GM12878 (cell line): ENCODE data around the gene ACTR5. TPM values are rescaled to one million over a fixed set of nuclear protein-coding genes. Genes with fewer than 3 reads are reported as not detected.

ENCODE experiments used
- ATAC-seq: fragments of 200-7000 bp; cut with Tn5 transposase; 3 replicates; pipeline ENCODE4 v1.9.1; 2020; ENCODE audit warnings: mild to moderate bottlenecking, moderate library complexity
- BruUV-seq: library from RNA; stranded (reverse); fragments of 400-500 nt; replicated peaks from 2 replicates; lab custom pipeline; 2021; lab: Mats Ljungman, UMichigan
- CTCF ChIA-PET: fragments of 300-600 bp; sonication (Branson Sonifier 250); formaldehyde crosslinking; extraction: SDS; loops from one replicate; lab custom pipeline; 2021; ENCODE audit warnings: inconsistent platforms; lab: Yijun Ruan, JAX
- POLR2A ChIA-PET: fragments of 350-600 bp; formaldehyde crosslinking; extraction: SDS; loops from one replicate; lab custom pipeline; 2021; ENCODE audit warnings: inconsistent platforms; lab: Charles Lee
- RAD21 ChIA-PET: fragments of 300-600 bp; sonication (Branson Sonifier 250); formaldehyde crosslinking; loops from one replicate; lab custom pipeline; 2023; ENCODE audit warnings: antibody characterized with exemption; ENCODE audit not compliant: unreplicated experiment; lab: Charles Lee
- SMC1A ChIA-PET: fragments of 300-600 bp; sonication (Branson Sonifier 250); formaldehyde crosslinking; loops from one replicate; lab custom pipeline; 2023; ENCODE audit not compliant: unreplicated experiment, uncharacterized antibody; lab: Charles Lee
- DNase-seq: peaks from one replicate; pipeline ENCODE4 v3.0.0-alpha.2; 2011; ENCODE audit warnings: low read depth, low spot score
- FAIRE-seq: peaks from 3 replicates; lab custom pipeline; 2011; peaks lifted over from hg19 to GRCh38; lab: Jason Lieb, UNC
- H2AFZ ChIP-seq: 2 replicates; pipeline ENCODE4 v1.6.0; 2011; ENCODE audit warnings: low read depth, low read length, control low read depth; ENCODE audit not compliant: control insufficient read depth
- H3K27ac ChIP-seq: 2 replicates; pipeline ENCODE4 v1.5.1; 2011; ENCODE audit warnings: control low read depth; ENCODE audit not compliant: control insufficient read depth, insufficient read depth
- H3K27me3 ChIP-seq, 2 experiments: replicated peaks in 1 of 2; 2 replicates each; pipeline versions ENCODE4 v1.6.0 to v1.6.1; 2011; ENCODE audit warnings: low read length in 1 of 2; ENCODE audit not compliant: control insufficient read depth in 2 of 2, insufficient read depth in 2 of 2
- H3K36me3 ChIP-seq, 2 experiments: 2 replicates each; pipeline ENCODE4 v1.5.1; 2011; ENCODE audit warnings: low read length in 1 of 2; ENCODE audit not compliant: control insufficient read depth in 2 of 2, insufficient read depth in 2 of 2
- H3K4me1 ChIP-seq: 2 replicates; pipeline ENCODE4 v1.6.1; 2011; ENCODE audit warnings: mild to moderate bottlenecking, low read length, moderate library complexity, mixed read lengths; ENCODE audit not compliant: control insufficient read depth, insufficient read depth
- H3K4me2 ChIP-seq: 2 replicates; pipeline ENCODE4 v1.6.0; 2011; ENCODE audit warnings: control low read depth; ENCODE audit not compliant: control insufficient read depth, insufficient read depth
- H3K4me3 ChIP-seq: fragments of 200-600 bp; sonication (generic); 2 replicates; pipeline ENCODE4 v1.5.1; 2016
- H3K79me2 ChIP-seq: 2 replicates; pipeline ENCODE4 v1.6.0; 2011; ENCODE audit warnings: low read length; ENCODE audit not compliant: control insufficient read depth, insufficient read depth
- H3K9ac ChIP-seq: 2 replicates; pipeline ENCODE4 v1.8.0; 2011; ENCODE audit warnings: low read length, control low read depth, mixed read lengths; ENCODE audit not compliant: control insufficient read depth, insufficient read depth
- H3K9me3 ChIP-seq: replicated peaks from 3 replicates; pipeline ENCODE4 v1.5.1; 2011; ENCODE audit warnings: mild to moderate bottlenecking, low read length; ENCODE audit not compliant: control insufficient read depth, insufficient read depth
- H4K20me1 ChIP-seq: 2 replicates; pipeline ENCODE4 v1.6.0; 2011; ENCODE audit not compliant: control insufficient read depth, insufficient read depth
- CHD1 ChIP-seq: IDR thresholded peaks from 2 replicates; pipeline ENCODE4 v1.6.1; 2012; ENCODE audit warnings: low read depth, low read length, improper control_type of control experiment
- CREB1 ChIP-seq: IDR thresholded peaks from 2 replicates; pipeline ENCODE4 v1.6.1; 2012; ENCODE audit warnings: low read depth, mild to moderate bottlenecking, inconsistent platforms
- EZH2 ChIP-seq: IDR thresholded peaks from 2 replicates; pipeline ENCODE4 v1.6.1; 2012; ENCODE audit warnings: low read depth, mild to moderate bottlenecking, control low read depth, inconsistent platforms, low read length, borderline replicate concordance; ENCODE audit not compliant: control insufficient read depth
- HCFC1 ChIP-seq: fragments of 150-350 bp; IDR thresholded peaks from 2 replicates; pipeline ENCODE4 v1.6.1; 2014; ENCODE audit warnings: low read length
- MEF2B ChIP-seq: fragments of 450-650 bp; IDR thresholded peaks from 2 replicates; pipeline ENCODE4 v1.6.1; 2018; ENCODE audit warnings: mild to moderate bottlenecking, moderate library complexity; ENCODE audit not compliant: partially characterized antibody, poor library complexity, severe bottlenecking
- PBX3 ChIP-seq: IDR thresholded peaks from 2 replicates; pipeline ENCODE4 v1.6.1; 2011; ENCODE audit warnings: mild to moderate bottlenecking, low read depth, low read length, moderate library complexity; ENCODE audit not compliant: insufficient replicate concordance
- POU2F2 ChIP-seq: IDR thresholded peaks from 3 replicates; pipeline ENCODE4 v1.6.1; 2011; ENCODE audit warnings: low read depth, mild to moderate bottlenecking, low read length, borderline replicate concordance
- SUZ12 ChIP-seq: fragments of 200-600 bp; sonication (generic); IDR thresholded peaks from one replicate; pipeline ENCODE4 v1.6.1; 2018; ENCODE audit warnings: antibody characterized with exemption, mild to moderate bottlenecking; ENCODE audit not compliant: unreplicated experiment
- YBX1 ChIP-seq: fragments of 450-650 bp; IDR thresholded peaks from 2 replicates; pipeline ENCODE4 v1.6.1; 2016; ENCODE audit warnings: antibody characterized with exemption
- WGBS: methylation state at CpG from one replicate; pipeline ENCODE4 v1.1.6; 2016; ENCODE audit warnings: low lambda C conversion rate; ENCODE audit not compliant: insufficient replicate concordance, insufficient coverage; ENCODE audit errors: missing lambda C conversion rate; 5-methylcytosine and 5-hydroxymethylcytosine counted together
- in situ Hi-C: fragments of 300-500 bp; cut with MboI; formaldehyde crosslinking; loops from 9 replicates; pipeline ENCODE4 v1.14.3; 2018; ENCODE audit warnings: mixed read lengths
- intact Hi-C: fragments of 100-400 bp; cut with micrococcal nuclease; formaldehyde crosslinking; loops from one replicate; pipeline ENCODE4 v1.14.2; 2022; ENCODE audit not compliant: unreplicated experiment
- polyA plus RNA-seq, 11 experiments: library from polyadenylated mRNA; depleted of rRNA in 4 of 11; unstranded in 6 of 11; stranded (reverse) in 5 of 11; fragments of >200 nt; fragmentation: Nextera tagmentation in 4 of 11; fragmentation: Illumina TruSeq in 1 of 11; extraction: Ambion mirVana in 4 of 11; extraction: Trizol in 1 of 11; gene quantifications; 1 replicate in 1 of 11; 2 replicates in 10 of 11; pipeline versions ENCODE4 v1.2.1 to v1.2.3, GENCODE V29; 2011 to 2016; ENCODE audit warnings: inconsistent platforms in 2 of 11, missing spikeins in 2 of 11, low read depth in 1 of 11
- total RNA-seq, 4 experiments: library from RNA; depleted of rRNA in 3 of 4; stranded (reverse); fragments of >200 nt in 3 of 4; fragmentation: Illumina TruSeq in 1 of 4; extraction: Trizol in 1 of 4; gene quantifications; 2 replicates each; pipeline versions ENCODE4 v1.2.1 to v1.2.3, GENCODE V29; 2013 to 2021
- TF ChIP-seq, protein P1 (sequence below): fragments of 150-350 bp; IDR thresholded peaks from 2 replicates; pipeline ENCODE4 v1.6.1; 2014; ENCODE audit warnings: mild to moderate bottlenecking, low read depth, low read length

The ACTR5 gene
- total and polyA plus RNA-seq, 10 of the 15 experiments (the other 5 are each of a cell fraction or from before 2014, with no cell fraction given), result 0.52 to 14.7 (median 8.8) TPM

DNA sequence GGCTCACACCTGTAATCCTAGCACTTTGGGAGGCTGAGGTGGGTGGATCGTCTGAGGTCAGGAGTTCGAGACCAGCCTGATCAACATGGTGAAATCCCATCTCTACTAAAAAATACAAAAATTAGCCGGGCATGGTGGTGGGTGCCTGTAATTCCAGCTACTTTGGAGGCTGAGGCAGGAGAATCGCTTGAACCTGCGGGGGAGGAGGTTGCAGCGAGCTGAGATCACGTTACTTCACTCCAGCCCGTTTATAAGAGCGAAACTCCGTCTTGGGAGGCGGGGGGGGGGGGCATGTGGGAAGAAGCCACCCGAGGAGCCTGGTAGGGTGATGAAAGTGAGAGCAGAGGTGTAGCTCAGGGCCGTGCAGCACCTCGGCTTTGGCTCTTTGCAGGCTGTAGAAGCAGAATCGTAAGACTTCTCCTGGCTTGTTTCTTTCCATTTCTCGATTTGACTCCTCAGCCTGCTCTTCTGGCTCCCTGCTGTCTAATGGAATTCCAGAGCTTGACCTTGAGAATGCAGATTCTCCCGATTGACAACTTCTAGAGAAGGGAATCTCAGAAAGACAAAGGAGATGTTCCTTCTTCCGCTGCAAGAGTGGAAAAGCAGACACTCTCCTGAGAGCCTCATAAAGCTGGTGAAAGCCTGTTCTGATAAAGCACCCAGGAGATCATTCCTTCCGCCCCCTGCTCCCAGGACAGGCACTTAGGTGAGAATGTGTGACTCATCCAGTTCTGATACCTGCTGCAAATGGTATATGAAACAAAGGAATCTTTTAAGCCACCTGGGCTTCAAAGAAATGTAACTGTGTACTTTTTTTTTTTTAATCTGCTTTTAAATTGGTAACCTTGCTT lies 31.2 kb downstream of the ACTR5 start:
- no peak for FAIRE-seq
- no peak overlapping the region for H3K4me2 ChIP-seq
- ATAC-seq, result no peak
- TF ChIP-seq PBX3, result no peak
- TF ChIP-seq CREB1, result no peak
- TF ChIP-seq POU2F2, result no peak
- TF ChIP-seq, all 136 proteins: peak for 0
- in situ Hi-C loops (no loop called here), intact Hi-C loops (no loop called here)
- Histone ChIP-seq H3K79me2 (no peaks in the 10 kb centered on the region), H3K36me3 (peaks cover 0 to 2% of the 10 kb centered on the region in 2 experiments; a peak in 3 of 4 replicates), H3K27ac (no peak overlapping the region), H2AFZ (no peak overlapping the region), H4K20me1 (no peaks in the 10 kb centered on the region), H3K9me3 (no peaks in the 10 kb centered on the region), H3K4me1 (no peaks in the 10 kb centered on the region), H3K4me3 (no peak overlapping the region), H3K9ac (no peak overlapping the region), H3K27me3 (no peaks in the 10 kb centered on the region)
- ChIA-PET POLR2A (interaction anchor here (1.1 kb wide), 1 partner anchor 64 kb away, joined by 4 read pairs; no protein-coding TSS in a partner anchor), CTCF (interaction anchor here (0.7 to 1.3 kb wide), 3 partner anchors 28 to 114 kb away, joined by 3 to 4 read pairs (median 3); no protein-coding TSS in a partner anchor), RAD21 (no interaction called here), SMC1A (no interaction called here)
- 92% methylated on average over 17 of the region's 19 CpGs for WGBS
- DNase-seq, result no peak
- no TSS peak for BruUV-seq

DNA sequence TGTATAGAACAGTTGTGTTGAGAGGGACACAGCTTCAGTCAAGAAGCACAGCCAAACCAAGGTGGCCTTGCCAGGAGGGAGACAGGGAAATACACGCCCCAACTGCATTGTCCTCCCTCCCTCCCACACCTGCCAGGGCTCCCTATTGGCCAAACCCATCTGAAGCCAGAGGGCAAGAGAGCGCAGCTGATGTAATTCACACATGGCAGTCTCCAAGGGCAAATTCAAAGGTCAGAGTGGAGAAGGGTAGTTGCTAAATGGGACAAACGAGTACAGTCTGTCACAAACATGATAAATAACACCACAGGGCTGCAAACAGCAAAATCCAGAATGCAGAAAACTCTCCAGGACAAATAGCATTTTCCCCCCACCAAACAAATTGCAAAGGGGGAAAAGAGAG lies 34.0 kb downstream of the ACTR5 start:
- CTCF ChIA-PET, result interaction anchor here (0.6 kb wide), 1 partner anchor 29 kb away, joined by 3 read pairs; no protein-coding TSS in a partner anchor
- H3K4me2 ChIP-seq, result no peak overlapping the region
- H3K4me1 ChIP-seq, result no peaks in the 10 kb centered on the region
- SMC1A ChIA-PET, result no interaction called here
- no peak overlapping the region for H3K9ac ChIP-seq
- no peaks in the 10 kb centered on the region for H4K20me1 ChIP-seq
- no peak overlapping the region for H2AFZ ChIP-seq
- FAIRE-seq (no peak), DNase-seq (no peak), ATAC-seq (no peak)
- RAD21 ChIA-PET, result no interaction called here
- no peaks in the 10 kb centered on the region for H3K36me3 ChIP-seq
- H3K9me3 ChIP-seq, result no peaks in the 10 kb centered on the region
- BruUV-seq, result no TSS peak
- no peak overlapping the region for H3K27ac ChIP-seq
- no peak overlapping the region for H3K4me3 ChIP-seq
- WGBS, result 74% methylated on average over 3 of the region's 3 CpGs
- POLR2A ChIA-PET, result interaction anchor here (1.4 kb wide), 1 partner anchor 10 kb away, joined by 3 read pairs; no protein-coding TSS in a partner anchor
- in situ Hi-C loops (no loop called here), intact Hi-C loops (no loop called here)
- H3K27me3 ChIP-seq, result no peaks in the 10 kb centered on the region
- H3K79me2 ChIP-seq, result no peaks in the 10 kb centered on the region
- no peak for TF ChIP-seq YBX1
- TF ChIP-seq MEF2B, result no peak
- TF ChIP-seq HCFC1, result no peak
- TF ChIP-seq, protein P1, sequence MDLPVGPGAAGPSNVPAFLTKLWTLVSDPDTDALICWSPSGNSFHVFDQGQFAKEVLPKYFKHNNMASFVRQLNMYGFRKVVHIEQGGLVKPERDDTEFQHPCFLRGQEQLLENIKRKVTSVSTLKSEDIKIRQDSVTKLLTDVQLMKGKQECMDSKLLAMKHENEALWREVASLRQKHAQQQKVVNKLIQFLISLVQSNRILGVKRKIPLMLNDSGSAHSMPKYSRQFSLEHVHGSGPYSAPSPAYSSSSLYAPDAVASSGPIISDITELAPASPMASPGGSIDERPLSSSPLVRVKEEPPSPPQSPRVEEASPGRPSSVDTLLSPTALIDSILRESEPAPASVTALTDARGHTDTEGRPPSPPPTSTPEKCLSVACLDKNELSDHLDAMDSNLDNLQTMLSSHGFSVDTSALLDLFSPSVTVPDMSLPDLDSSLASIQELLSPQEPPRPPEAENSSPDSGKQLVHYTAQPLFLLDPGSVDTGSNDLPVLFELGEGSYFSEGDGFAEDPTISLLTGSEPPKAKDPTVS, result no peak
- no peak for TF ChIP-seq SUZ12
- no peak for TF ChIP-seq CHD1
- TF ChIP-seq EZH2, result no peak
